Chondrocyte (in vitro differentiated cells): ENCODE measurements around the gene PUSL1. TPM values are rescaled to one million over a fixed set of nuclear protein-coding genes. Genes with fewer than 3 reads are reported as not detected.

ENCODE experiments used
- DNase-seq: peaks from one replicate; pipeline ENCODE4 v3.0.0; 2021; ENCODE audit warnings: mixed read lengths, low spot score
- H3K27ac Mint-ChIP-seq: one replicate; pipeline ENCODE4 v1.8.0; 2021; ENCODE audit warnings: mild to moderate bottlenecking, moderate library complexity, mixed read lengths; ENCODE audit not compliant: unreplicated experiment
- H3K27me3 Mint-ChIP-seq: 2 replicates; pipeline ENCODE4 v1.8.0; 2021; ENCODE audit warnings: low read depth, mixed read lengths
- H3K36me3 Mint-ChIP-seq: 2 replicates; pipeline ENCODE4 v1.8.0; 2021; ENCODE audit warnings: low read depth, mixed read lengths
- H3K4me1 Mint-ChIP-seq: 2 replicates; pipeline ENCODE4 v1.8.0; 2021; ENCODE audit warnings: low read depth, mild to moderate bottlenecking, mixed read lengths
- H3K4me3 Mint-ChIP-seq: one replicate; pipeline ENCODE4 v1.8.0; 2021; ENCODE audit warnings: mild to moderate bottlenecking, moderate library complexity, mixed read lengths; ENCODE audit not compliant: unreplicated experiment
- H3K9me3 Mint-ChIP-seq: 2 replicates; pipeline ENCODE4 v1.8.0; 2021; ENCODE audit warnings: low read depth, mixed read lengths
- CTCF ChIP-seq: fragments of 200-600 bp; sonication (generic); IDR thresholded peaks from 2 replicates; pipeline ENCODE4 v1.5.0; 2021; ENCODE audit warnings: antibody characterized with exemption, mild to moderate bottlenecking, moderate library complexity
- total RNA-seq: library from RNA; stranded (reverse); gene quantifications from 3 replicates; pipeline ENCODE4 v1.2.1, GENCODE V29; 2021

The PUSL1 gene
- total RNA-seq, 1 donor from 2014 or later = 21.6 TPM

- no peaks in the 10 kb centered on the region for H3K9me3 Mint-ChIP-seq
- peak overlapping the region; percentile 70 for H3K4me3 Mint-ChIP-seq
- peaks cover 28% of the 10 kb centered on the region for H3K4me1 Mint-ChIP-seq
- H3K27me3 Mint-ChIP-seq = no peaks in the 10 kb centered on the region
- DNase-seq = no peak
- H3K27ac Mint-ChIP-seq = peak overlapping the region; percentile 36
- TF ChIP-seq CTCF = no peak
- H3K36me3 Mint-ChIP-seq = peaks cover 7% of the 10 kb centered on the region
These were observed 1.1 kb downstream of the PUSL1 start for GRCh38 chr1:1309251-1310108.

GRCh38 chr1:1310109-1310385, 1.6 kb downstream of the PUSL1 start:
- Mint-ChIP-seq H3K27me3 (no peaks in the 10 kb centered on the region), H3K36me3 (peaks cover 10% of the 10 kb centered on the region), H3K4me1 (peaks cover 22% of the 10 kb centered on the region), H3K27ac (no peak overlapping the region), H3K4me3 (peak overlapping the region; percentile 70), H3K9me3 (no peaks in the 10 kb centered on the region)
- no peak for DNase-seq
- TF ChIP-seq CTCF = no peak

- Mint-ChIP-seq H3K4me1 (peaks cover 17% of the 10 kb centered on the region), H3K27me3 (no peaks in the 10 kb centered on the region), H3K36me3 (peaks cover 10% of the 10 kb centered on the region), H3K27ac (no peak overlapping the region), H3K9me3 (no peaks in the 10 kb centered on the region), H3K4me3 (peak overlapping the region; percentile 12)
- TF ChIP-seq CTCF = no peak
- no peak for DNase-seq
These were observed 2.2 kb downstream of the PUSL1 start for GRCh38 chr1:1310476-1311053.

GRCh38 chr1:1311107-1312104, 3.0 kb downstream of the PUSL1 start:
- no peak for TF ChIP-seq CTCF
- Mint-ChIP-seq H3K36me3 (peaks cover 12% of the 10 kb centered on the region), H3K27ac (no peak overlapping the region), H3K27me3 (no peaks in the 10 kb centered on the region), H3K4me1 (peaks cover 8% of the 10 kb centered on the region), H3K9me3 (no peaks in the 10 kb centered on the region), H3K4me3 (no peak overlapping the region)
- no peak for DNase-seq
